GM12892 (cell line): Measurements from ENCODE around the gene LAMA1.

Experiments
- DNase-seq: peaks from one replicate; pipeline ENCODE4 v3.0.0; 2011; ENCODE audit not compliant: insufficient read length
- FAIRE-seq: peaks from 2 replicates; lab custom pipeline; 2011; peaks lifted over from hg19 to GRCh38; lab: Jason Lieb, UNC
- POLR2A ChIP-seq: IDR thresholded peaks from 2 replicates; pipeline ENCODE4 v1.6.1; 2011; ENCODE audit warnings: low read depth, low read length, control low read depth
- POLR2AphosphoS5 ChIP-seq: IDR thresholded peaks from 2 replicates; pipeline ENCODE4 v1.6.1; 2011; ENCODE audit warnings: low read depth, low read length, control low read depth
- TAF1 ChIP-seq: IDR thresholded peaks from 2 replicates; pipeline ENCODE4 v1.6.1; 2011; ENCODE audit warnings: low read depth, mild to moderate bottlenecking, control low read depth, low read length, borderline replicate concordance

Gene LAMA1

GRCh38 chr18:7141287-7141686 is 23.7 kb upstream of the LAMA1 start:
- TF ChIP-seq POLR2A, result no peak
- TF ChIP-seq POLR2AphosphoS5, result no peak
- no peak for TF ChIP-seq TAF1
- DNase-seq (no peak), FAIRE-seq (no peak)

GRCh38 chr18:7139409-7139808 is 21.8 kb upstream of the LAMA1 start:
- DNase-seq (no peak), FAIRE-seq (no peak)
- no peak for TF ChIP-seq TAF1

GRCh38 chr18:7133181-7133580 is 15.6 kb upstream of the LAMA1 start:
- FAIRE-seq (no peak), DNase-seq (no peak)
- no peak for TF ChIP-seq POLR2AphosphoS5
- no peak for TF ChIP-seq POLR2A
- no peak for TF ChIP-seq TAF1

- FAIRE-seq, result no peak
Observed at GRCh38 chr18:7132356-7133150, 15.0 kb upstream of the LAMA1 start.

GRCh38 chr18:7122376-7122775 is 4.8 kb upstream of the LAMA1 start:
- DNase-seq (no peak), FAIRE-seq (no peak)
- no peak for TF ChIP-seq POLR2AphosphoS5
- TF ChIP-seq POLR2A, result no peak
- TF ChIP-seq TAF1, result no peak

More at GRCh38 chr18:7132356-7133150, 15.0 kb upstream of the LAMA1 start:
- no peak for TF ChIP-seq POLR2A
- TF ChIP-seq TAF1, result no peak
- no peak for TF ChIP-seq POLR2AphosphoS5
- no peak for DNase-seq

GRCh38 chr18:7116792-7117389 is 706 bp downstream of the LAMA1 start:
- DNase-seq (no peak), FAIRE-seq (no peak)
- TF ChIP-seq POLR2A, result no peak
- TF ChIP-seq POLR2AphosphoS5, result no peak
- TF ChIP-seq TAF1, result no peak

- no peak for FAIRE-seq
- no peak for DNase-seq
- TF ChIP-seq TAF1 (no peak), POLR2AphosphoS5 (no peak), POLR2A (no peak)
Observed at GRCh38 chr18:7116001-7116730, 1.4 kb downstream of the LAMA1 start.

GRCh38 chr18:7112936-7113335 is 4.7 kb downstream of the LAMA1 start:
- TF ChIP-seq TAF1 (no peak), POLR2A (no peak), POLR2AphosphoS5 (no peak)
- DNase-seq, result no peak
- FAIRE-seq, result no peak

GRCh38 chr18:7111134-7111533 is 6.5 kb downstream of the LAMA1 start:
- DNase-seq (no peak), FAIRE-seq (no peak)
- TF ChIP-seq TAF1 (no peak), POLR2AphosphoS5 (no peak), POLR2A (no peak)

GRCh38 chr18:7105943-7106342 is 11.7 kb downstream of the LAMA1 start:
- DNase-seq (no peak), FAIRE-seq (no peak)
- no peak for TF ChIP-seq TAF1
- TF ChIP-seq POLR2AphosphoS5, result no peak

- TF ChIP-seq POLR2A, result no peak
- TF ChIP-seq TAF1, result no peak
- TF ChIP-seq POLR2AphosphoS5, result no peak
- FAIRE-seq, result no peak
- no peak for DNase-seq
Observed at GRCh38 chr18:7105268-7105667, 12.3 kb downstream of the LAMA1 start.

GRCh38 chr18:7104649-7105048 is 12.9 kb downstream of the LAMA1 start:
- no peak for DNase-seq
- no peak for FAIRE-seq
- TF ChIP-seq TAF1 (no peak), POLR2AphosphoS5 (no peak), POLR2A (no peak)
